ENCODE data around the gene SRSF5. TPM values are rescaled to one million over a fixed set of nuclear protein-coding genes. Genes with fewer than 3 reads are reported as not detected.
"Not testable (repeated sequence)": the region's sequence is repeated elsewhere in the genome, so short reads cannot be mapped to it uniquely, and the experiment has no call there.

The SRSF5 gene
- total RNA-seq, 1 experiment from 2014 or later, result 288 TPM

- TF ChIP-seq, protein P1, sequence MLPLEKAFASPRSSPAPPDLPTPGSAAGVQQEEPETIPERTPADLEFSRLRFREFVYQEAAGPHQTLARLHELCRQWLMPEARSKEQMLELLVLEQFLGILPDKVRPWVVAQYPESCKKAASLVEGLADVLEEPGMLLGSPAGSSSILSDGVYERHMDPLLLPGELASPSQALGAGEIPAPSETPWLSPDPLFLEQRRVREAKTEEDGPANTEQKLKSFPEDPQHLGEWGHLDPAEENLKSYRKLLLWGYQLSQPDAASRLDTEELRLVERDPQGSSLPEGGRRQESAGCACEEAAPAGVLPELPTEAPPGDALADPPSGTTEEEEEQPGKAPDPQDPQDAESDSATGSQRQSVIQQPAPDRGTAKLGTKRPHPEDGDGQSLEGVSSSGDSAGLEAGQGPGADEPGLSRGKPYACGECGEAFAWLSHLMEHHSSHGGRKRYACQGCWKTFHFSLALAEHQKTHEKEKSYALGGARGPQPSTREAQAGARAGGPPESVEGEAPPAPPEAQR (CRISPR knock-in tag; IDR thresholded peaks at IDR 0.05), result no peak
- TF ChIP-seq AFF4 (CRISPR knock-in tag; IDR thresholded peaks at IDR 0.05; ENCODE audit: borderline replicate concordance) (no peak), ZNF263 (CRISPR knock-in tag; IDR thresholded peaks at IDR 0.05; ENCODE audit: low read depth) (no peak), ZNF396 (CRISPR knock-in tag; IDR thresholded peaks at IDR 0.05; ENCODE audit: borderline replicate concordance) (no peak), USF2 (CRISPR knock-in tag; IDR thresholded peaks at IDR 0.05) (no peak), ZNF671 (CRISPR knock-in tag; IDR thresholded peaks at IDR 0.05) (no peak), ZNF416 (CRISPR knock-in tag; IDR thresholded peaks at IDR 0.05) (no peak), ATF3 (CRISPR knock-in tag; conservative IDR thresholded peaks at IDR 0.05) (no peak), GTF2I (CRISPR knock-in tag; conservative IDR thresholded peaks at IDR 0.05) (no peak), CREM (CRISPR knock-in tag; IDR thresholded peaks at IDR 0.05) (no peak), TP53 (CRISPR knock-in tag; IDR thresholded peaks at IDR 0.05) (no peak)
- TF ChIP-seq, protein P2, sequence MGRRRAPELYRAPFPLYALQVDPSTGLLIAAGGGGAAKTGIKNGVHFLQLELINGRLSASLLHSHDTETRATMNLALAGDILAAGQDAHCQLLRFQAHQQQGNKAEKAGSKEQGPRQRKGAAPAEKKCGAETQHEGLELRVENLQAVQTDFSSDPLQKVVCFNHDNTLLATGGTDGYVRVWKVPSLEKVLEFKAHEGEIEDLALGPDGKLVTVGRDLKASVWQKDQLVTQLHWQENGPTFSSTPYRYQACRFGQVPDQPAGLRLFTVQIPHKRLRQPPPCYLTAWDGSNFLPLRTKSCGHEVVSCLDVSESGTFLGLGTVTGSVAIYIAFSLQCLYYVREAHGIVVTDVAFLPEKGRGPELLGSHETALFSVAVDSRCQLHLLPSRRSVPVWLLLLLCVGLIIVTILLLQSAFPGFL (CRISPR knock-in tag; IDR thresholded peaks at IDR 0.05; ENCODE audit: borderline replicate concordance), result no peak
- TF ChIP-seq, protein P3, sequence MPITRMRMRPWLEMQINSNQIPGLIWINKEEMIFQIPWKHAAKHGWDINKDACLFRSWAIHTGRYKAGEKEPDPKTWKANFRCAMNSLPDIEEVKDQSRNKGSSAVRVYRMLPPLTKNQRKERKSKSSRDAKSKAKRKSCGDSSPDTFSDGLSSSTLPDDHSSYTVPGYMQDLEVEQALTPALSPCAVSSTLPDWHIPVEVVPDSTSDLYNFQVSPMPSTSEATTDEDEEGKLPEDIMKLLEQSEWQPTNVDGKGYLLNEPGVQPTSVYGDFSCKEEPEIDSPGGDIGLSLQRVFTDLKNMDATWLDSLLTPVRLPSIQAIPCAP (CRISPR knock-in tag; IDR thresholded peaks at IDR 0.05), result no peak
- TF ChIP-seq, protein P4, sequence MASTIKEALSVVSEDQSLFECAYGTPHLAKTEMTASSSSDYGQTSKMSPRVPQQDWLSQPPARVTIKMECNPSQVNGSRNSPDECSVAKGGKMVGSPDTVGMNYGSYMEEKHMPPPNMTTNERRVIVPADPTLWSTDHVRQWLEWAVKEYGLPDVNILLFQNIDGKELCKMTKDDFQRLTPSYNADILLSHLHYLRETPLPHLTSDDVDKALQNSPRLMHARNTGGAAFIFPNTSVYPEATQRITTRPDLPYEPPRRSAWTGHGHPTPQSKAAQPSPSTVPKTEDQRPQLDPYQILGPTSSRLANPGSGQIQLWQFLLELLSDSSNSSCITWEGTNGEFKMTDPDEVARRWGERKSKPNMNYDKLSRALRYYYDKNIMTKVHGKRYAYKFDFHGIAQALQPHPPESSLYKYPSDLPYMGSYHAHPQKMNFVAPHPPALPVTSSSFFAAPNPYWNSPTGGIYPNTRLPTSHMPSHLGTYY (CRISPR knock-in tag; IDR thresholded peaks at IDR 0.05), result no peak
- H3K4me3 Mint-ChIP-seq, result no peak overlapping the region
- no peaks in the 10 kb centered on the region for H3K9me3 Mint-ChIP-seq
- H3K27ac Mint-ChIP-seq, result no peak overlapping the region
- ATAC-seq, result no peak
- ChIA-PET POLR2A (no interaction called here), CTCF (interaction anchor here (1.0 to 3.6 kb wide), 19 partner anchors 10 to 187 kb away, joined by 3 to 39 read pairs (median 5); partner anchors contain the start of genes CCDC177, SRSF5 and SUSD6)
- no peak for DNase-seq (ENCODE audit: low spot score)
- peaks cover 19% of the 10 kb centered on the region for H3K27me3 Mint-ChIP-seq (ENCODE audit: low read depth)
- H3K36me3 Mint-ChIP-seq, result no peaks in the 10 kb centered on the region
- 0 out of 2 replicates have a peak, but pooled peaks cover 3% of the 10 kb centered on the region for H3K4me1 Mint-ChIP-seq
Measured at GRCh38 chr14:69727860-69728259, 39.1 kb upstream of the SRSF5 start.

- H3K9me3 Mint-ChIP-seq; CTCF ChIA-PET; DNase-seq (ENCODE audit: low spot score); H3K27me3 Mint-ChIP-seq (ENCODE audit: low read depth); H3K27ac Mint-ChIP-seq; ATAC-seq; H3K4me3 Mint-ChIP-seq; POLR2A ChIA-PET; H3K4me1 Mint-ChIP-seq; H3K36me3 Mint-ChIP-seq: not testable (repeated sequence)
- peak; percentile 95 for TF ChIP-seq HMGA2 (CRISPR knock-in tag; IDR thresholded peaks at IDR 0.05)
Measured at GRCh38 chr14:69731919-69732598, 34.9 kb upstream of the SRSF5 start.

- H3K36me3 Mint-ChIP-seq; H3K27me3 Mint-ChIP-seq (ENCODE audit: low read depth); DNase-seq (ENCODE audit: low spot score); H3K27ac Mint-ChIP-seq; ATAC-seq; H3K4me3 Mint-ChIP-seq; POLR2A ChIA-PET: not testable (repeated sequence)
- CTCF ChIA-PET, result interaction anchor here (1.1 kb wide), 1 partner anchor 9 kb away, joined by 3 read pairs; no protein-coding TSS in a partner anchor
- peaks cover 12% of the 10 kb centered on the region for H3K4me1 Mint-ChIP-seq
- H3K9me3 Mint-ChIP-seq, result peaks cover 20% of the 10 kb centered on the region
Measured at GRCh38 chr14:69736405-69736804, 30.5 kb upstream of the SRSF5 start.
